HL-60 (cell line): ENCODE data around the gene TRAF3IP3.

Source experiments
- DNase-seq, 2 experiments: peaks; one replicate each; pipeline ENCODE4 v3.0.0-alpha.2; 2010 to 2020; ENCODE audit warnings: low read depth in 1 of 2, low spot score in 1 of 2
- H3K27ac ChIP-seq: fragments of 250-450 bp; sonication (Bioruptor Pico); replicated peaks from 2 replicates; pipeline ENCODE4 v1.5.1; 2020; ENCODE audit warnings: mild to moderate bottlenecking, moderate library complexity
- H3K27me3 ChIP-seq: fragments of 250-450 bp; sonication (Bioruptor Pico); 2 replicates; pipeline ENCODE4 v1.5.1; 2021; ENCODE audit warnings: mild to moderate bottlenecking, moderate library complexity; ENCODE audit not compliant: insufficient read depth, poor library complexity, severe bottlenecking
- H3K4me3 ChIP-seq: replicated peaks from 2 replicates; pipeline ENCODE4 v1.5.1; 2011; ENCODE audit warnings: mild to moderate bottlenecking, control low read depth, low read length; ENCODE audit not compliant: insufficient read depth
- CTCF ChIP-seq: IDR thresholded peaks from one replicate; pipeline ENCODE4 v1.5.1; 2011; ENCODE audit warnings: low read length, control low read depth, inconsistent platforms; ENCODE audit not compliant: insufficient read depth
- GABPA ChIP-seq: IDR thresholded peaks from 2 replicates; pipeline ENCODE4 v1.6.1; 2012; ENCODE audit warnings: low read depth
- POLR2AphosphoS5 ChIP-seq: IDR thresholded peaks from 2 replicates; pipeline ENCODE4 v1.6.1; 2012; ENCODE audit warnings: low read depth
- SPI1 ChIP-seq: IDR thresholded peaks from 2 replicates; pipeline ENCODE4 v1.6.1; 2012; ENCODE audit warnings: low read depth, mild to moderate bottlenecking, borderline replicate concordance
- TF ChIP-seq, protein P1 (sequence below): IDR thresholded peaks from 2 replicates; pipeline ENCODE4 v1.6.1; 2012; ENCODE audit warnings: low read depth; ENCODE audit not compliant: insufficient replicate concordance

Gene TRAF3IP3

DNA sequence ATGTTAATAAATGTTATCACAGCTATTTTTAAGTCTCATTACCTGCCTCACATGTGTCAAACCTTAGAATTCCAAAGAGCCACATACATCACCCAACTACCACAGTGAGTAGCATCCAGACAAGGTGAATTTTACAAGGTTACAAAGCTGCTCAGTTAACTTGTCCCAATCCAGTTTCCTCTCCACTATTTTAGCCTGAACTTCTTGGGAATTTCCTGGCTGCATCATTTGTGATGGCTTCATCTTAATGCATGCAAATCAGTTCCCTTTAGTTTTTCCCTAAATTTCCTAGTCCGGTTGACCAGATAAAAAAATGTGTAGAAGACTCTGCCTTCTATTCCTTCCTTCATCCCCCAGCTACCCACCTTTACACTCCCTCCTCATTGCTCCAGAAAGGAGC is 597 bp upstream of the TRAF3IP3 start:
- peak overlapping the region; percentile 89 for H3K27ac ChIP-seq
- TF ChIP-seq GABPA (no peak), CTCF (no peak), SPI1 (no peak), POLR2AphosphoS5 (no peak)
- TF ChIP-seq, protein P1, sequence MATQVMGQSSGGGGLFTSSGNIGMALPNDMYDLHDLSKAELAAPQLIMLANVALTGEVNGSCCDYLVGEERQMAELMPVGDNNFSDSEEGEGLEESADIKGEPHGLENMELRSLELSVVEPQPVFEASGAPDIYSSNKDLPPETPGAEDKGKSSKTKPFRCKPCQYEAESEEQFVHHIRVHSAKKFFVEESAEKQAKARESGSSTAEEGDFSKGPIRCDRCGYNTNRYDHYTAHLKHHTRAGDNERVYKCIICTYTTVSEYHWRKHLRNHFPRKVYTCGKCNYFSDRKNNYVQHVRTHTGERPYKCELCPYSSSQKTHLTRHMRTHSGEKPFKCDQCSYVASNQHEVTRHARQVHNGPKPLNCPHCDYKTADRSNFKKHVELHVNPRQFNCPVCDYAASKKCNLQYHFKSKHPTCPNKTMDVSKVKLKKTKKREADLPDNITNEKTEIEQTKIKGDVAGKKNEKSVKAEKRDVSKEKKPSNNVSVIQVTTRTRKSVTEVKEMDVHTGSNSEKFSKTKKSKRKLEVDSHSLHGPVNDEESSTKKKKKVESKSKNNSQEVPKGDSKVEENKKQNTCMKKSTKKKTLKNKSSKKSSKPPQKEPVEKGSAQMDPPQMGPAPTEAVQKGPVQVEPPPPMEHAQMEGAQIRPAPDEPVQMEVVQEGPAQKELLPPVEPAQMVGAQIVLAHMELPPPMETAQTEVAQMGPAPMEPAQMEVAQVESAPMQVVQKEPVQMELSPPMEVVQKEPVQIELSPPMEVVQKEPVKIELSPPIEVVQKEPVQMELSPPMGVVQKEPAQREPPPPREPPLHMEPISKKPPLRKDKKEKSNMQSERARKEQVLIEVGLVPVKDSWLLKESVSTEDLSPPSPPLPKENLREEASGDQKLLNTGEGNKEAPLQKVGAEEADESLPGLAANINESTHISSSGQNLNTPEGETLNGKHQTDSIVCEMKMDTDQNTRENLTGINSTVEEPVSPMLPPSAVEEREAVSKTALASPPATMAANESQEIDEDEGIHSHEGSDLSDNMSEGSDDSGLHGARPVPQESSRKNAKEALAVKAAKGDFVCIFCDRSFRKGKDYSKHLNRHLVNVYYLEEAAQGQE = no peak
- no peak overlapping the region for H3K4me3 ChIP-seq
- DNase-seq = no peak
- H3K27me3 ChIP-seq = no peaks in the 10 kb centered on the region

DNA sequence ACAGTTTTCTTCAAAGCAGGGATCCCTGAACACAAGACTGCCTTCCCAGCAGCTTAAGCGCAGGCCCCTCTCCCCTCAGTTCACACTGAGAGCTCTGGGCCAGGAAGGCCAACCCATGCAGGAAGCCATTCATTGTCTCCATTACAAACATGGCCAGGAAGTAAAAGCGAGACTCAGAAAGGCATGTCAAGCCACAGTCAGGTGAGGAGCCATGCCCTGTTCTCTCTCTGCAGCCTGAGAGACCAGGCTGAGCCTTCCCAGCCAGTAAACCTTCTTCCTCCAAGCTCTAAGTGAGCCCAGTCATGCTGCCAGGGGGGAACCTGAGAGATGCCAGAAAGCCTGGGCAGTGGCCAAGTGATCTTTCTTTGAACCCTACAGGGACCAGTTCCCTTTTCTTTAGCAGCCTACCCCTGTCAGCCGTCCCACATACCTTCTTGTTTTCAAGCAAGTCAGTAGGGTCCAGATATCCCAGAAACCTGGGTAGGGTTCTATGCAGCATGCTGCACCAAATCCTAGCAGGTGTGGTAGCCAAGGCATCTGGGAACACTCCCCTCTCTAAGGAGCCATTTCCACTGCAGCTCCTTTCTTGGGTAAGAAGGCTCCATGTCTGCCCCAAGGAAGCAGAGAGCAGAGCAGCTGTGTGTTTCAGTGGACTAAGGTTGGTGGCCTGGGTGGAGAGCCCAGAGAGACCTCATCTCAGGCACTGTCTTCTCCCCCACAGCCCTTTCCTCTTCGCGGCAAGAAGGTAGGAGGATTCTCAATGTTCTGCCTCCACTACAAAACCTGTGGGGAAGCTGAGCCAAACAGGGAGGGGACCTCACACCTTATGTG is 977 bp downstream of the TRAF3IP3 start:
- DNase-seq = peak in 1 of 2 experiments; percentile 84
- Histone ChIP-seq H3K4me3 (peak overlapping the region; percentile 40), H3K27ac (peak overlapping the region; percentile 89), H3K27me3 (no peaks in the 10 kb centered on the region)
- no peak for TF ChIP-seq GABPA
- peak; percentile 53; the same call in 1 of the 2 replicates for TF ChIP-seq POLR2AphosphoS5
- TF ChIP-seq, protein P1 = peak; percentile 31
- TF ChIP-seq SPI1 = peak; percentile 92
- TF ChIP-seq CTCF = no peak

GRCh38 chr1:209758400-209758799 is 2.5 kb downstream of the TRAF3IP3 start:
- peak in 1 of 2 experiments; percentile 22 for DNase-seq
- TF ChIP-seq SPI1 (no peak), CTCF (no peak), POLR2AphosphoS5 (no peak), GABPA (no peak)
- TF ChIP-seq, protein P1 = no peak
- Histone ChIP-seq H3K4me3 (no peak overlapping the region), H3K27me3 (no peaks in the 10 kb centered on the region), H3K27ac (0 out of 2 replicates have a peak overlapping the region, but pooled peaks have one; percentile 15)
